GM12892 (cell line): ENCODE data around the gene TMPRSS9.

ENCODE experiments used
- POLR2A ChIP-seq: IDR thresholded peaks from 2 replicates; pipeline ENCODE4 v1.6.1; 2011; ENCODE audit warnings: low read depth, low read length, control low read depth
- POLR2AphosphoS5 ChIP-seq: IDR thresholded peaks from 2 replicates; pipeline ENCODE4 v1.6.1; 2011; ENCODE audit warnings: low read depth, low read length, control low read depth
- TAF1 ChIP-seq: IDR thresholded peaks from 2 replicates; pipeline ENCODE4 v1.6.1; 2011; ENCODE audit warnings: low read depth, mild to moderate bottlenecking, control low read depth, low read length, borderline replicate concordance

- TF ChIP-seq POLR2AphosphoS5 = no peak
- no peak for TF ChIP-seq POLR2A
- TF ChIP-seq TAF1 = no peak
Measured at GRCh38 chr19:2337329-2337707, 22.7 kb upstream of the TMPRSS9 start.
